Panc1 (cell line): ENCODE results near the gene C3orf85.

ENCODE experiments used
- POLR2AphosphoS5 ChIP-seq: IDR thresholded peaks from 2 replicates; pipeline ENCODE4 v1.6.1; 2012; ENCODE audit warnings: mild to moderate bottlenecking, low read depth, low read length, moderate library complexity
- TF ChIP-seq, protein P1 (sequence below): fragments of 450-650 bp; IDR thresholded peaks from 2 replicates; pipeline ENCODE4 v1.5.1; 2017; ENCODE audit warnings: mild to moderate bottlenecking
- TF ChIP-seq, protein P2 (sequence below), 2 experiments: IDR thresholded peaks; 2 replicates each; pipeline ENCODE4 v1.6.1; 2011 to 2012; ENCODE audit warnings: low read depth in 2 of 2, control low read depth in 1 of 2, low read length in 1 of 2, mild to moderate bottlenecking in 1 of 2, moderate library complexity in 1 of 2; ENCODE audit not compliant: insufficient read depth in 1 of 2

DNA sequence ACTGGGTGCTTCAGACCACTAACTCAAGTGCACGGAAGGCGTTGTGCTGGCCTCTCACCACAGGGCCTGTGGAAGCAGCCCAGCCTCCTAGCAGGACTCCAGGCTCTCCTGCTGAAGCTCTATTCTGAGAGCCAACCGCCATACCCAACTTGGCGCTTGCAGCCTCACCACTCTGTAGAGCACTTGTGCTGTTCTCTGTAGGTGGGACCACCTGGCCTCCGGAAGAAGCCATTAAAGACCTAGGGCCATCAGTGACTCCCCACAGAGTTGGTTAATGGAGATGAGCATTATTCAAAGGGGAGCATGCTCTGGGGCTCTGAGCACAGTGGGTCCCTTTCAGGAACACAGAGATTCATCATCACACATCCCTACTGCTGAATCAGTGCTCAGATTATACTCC is 50.9 kb downstream of the C3orf85 start:
- TF ChIP-seq, protein P1, sequence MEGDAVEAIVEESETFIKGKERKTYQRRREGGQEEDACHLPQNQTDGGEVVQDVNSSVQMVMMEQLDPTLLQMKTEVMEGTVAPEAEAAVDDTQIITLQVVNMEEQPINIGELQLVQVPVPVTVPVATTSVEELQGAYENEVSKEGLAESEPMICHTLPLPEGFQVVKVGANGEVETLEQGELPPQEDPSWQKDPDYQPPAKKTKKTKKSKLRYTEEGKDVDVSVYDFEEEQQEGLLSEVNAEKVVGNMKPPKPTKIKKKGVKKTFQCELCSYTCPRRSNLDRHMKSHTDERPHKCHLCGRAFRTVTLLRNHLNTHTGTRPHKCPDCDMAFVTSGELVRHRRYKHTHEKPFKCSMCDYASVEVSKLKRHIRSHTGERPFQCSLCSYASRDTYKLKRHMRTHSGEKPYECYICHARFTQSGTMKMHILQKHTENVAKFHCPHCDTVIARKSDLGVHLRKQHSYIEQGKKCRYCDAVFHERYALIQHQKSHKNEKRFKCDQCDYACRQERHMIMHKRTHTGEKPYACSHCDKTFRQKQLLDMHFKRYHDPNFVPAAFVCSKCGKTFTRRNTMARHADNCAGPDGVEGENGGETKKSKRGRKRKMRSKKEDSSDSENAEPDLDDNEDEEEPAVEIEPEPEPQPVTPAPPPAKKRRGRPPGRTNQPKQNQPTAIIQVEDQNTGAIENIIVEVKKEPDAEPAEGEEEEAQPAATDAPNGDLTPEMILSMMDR, result no peak
- no peak for TF ChIP-seq POLR2AphosphoS5
- TF ChIP-seq, protein P2, sequence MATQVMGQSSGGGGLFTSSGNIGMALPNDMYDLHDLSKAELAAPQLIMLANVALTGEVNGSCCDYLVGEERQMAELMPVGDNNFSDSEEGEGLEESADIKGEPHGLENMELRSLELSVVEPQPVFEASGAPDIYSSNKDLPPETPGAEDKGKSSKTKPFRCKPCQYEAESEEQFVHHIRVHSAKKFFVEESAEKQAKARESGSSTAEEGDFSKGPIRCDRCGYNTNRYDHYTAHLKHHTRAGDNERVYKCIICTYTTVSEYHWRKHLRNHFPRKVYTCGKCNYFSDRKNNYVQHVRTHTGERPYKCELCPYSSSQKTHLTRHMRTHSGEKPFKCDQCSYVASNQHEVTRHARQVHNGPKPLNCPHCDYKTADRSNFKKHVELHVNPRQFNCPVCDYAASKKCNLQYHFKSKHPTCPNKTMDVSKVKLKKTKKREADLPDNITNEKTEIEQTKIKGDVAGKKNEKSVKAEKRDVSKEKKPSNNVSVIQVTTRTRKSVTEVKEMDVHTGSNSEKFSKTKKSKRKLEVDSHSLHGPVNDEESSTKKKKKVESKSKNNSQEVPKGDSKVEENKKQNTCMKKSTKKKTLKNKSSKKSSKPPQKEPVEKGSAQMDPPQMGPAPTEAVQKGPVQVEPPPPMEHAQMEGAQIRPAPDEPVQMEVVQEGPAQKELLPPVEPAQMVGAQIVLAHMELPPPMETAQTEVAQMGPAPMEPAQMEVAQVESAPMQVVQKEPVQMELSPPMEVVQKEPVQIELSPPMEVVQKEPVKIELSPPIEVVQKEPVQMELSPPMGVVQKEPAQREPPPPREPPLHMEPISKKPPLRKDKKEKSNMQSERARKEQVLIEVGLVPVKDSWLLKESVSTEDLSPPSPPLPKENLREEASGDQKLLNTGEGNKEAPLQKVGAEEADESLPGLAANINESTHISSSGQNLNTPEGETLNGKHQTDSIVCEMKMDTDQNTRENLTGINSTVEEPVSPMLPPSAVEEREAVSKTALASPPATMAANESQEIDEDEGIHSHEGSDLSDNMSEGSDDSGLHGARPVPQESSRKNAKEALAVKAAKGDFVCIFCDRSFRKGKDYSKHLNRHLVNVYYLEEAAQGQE (IDR thresholded peaks at IDR 0.05; ENCODE audit: insufficient read depth in 1 of 2, low read depth in 2 of 2, low read length in 1 of 2), result no peak
